ENCODE results near the gene SEC23B.
A peak's percentile ranks its signal among the peaks of the same experiment; 100 is the strongest.
"Not testable (repeated sequence)": the region's sequence is repeated elsewhere in the genome, so short reads cannot be mapped to it uniquely, and the experiment has no call there.

Gene SEC23B

GRCh38 chr20:18507218-18508191, at the start of gene SEC23B:
Gene SEC23B (plus strand): TSS chr20:18507940. CDS start chr20:18510836, 2,896 bp downstream.
- peak; percentile 97 to 98 for DNase-seq (ENCODE audit: low read depth in 2 of 2, low spot score in 1 of 2)

- DNase-seq (ENCODE audit: low read depth in 2 of 2, low spot score in 1 of 2), result no peak
Observed at GRCh38 chr20:18465536-18466200, 42.1 kb upstream of the SEC23B start.

- DNase-seq (ENCODE audit: low read depth in 2 of 2, low spot score in 1 of 2), result no peak
Observed at GRCh38 chr20:18466574-18466893, 41.2 kb upstream of the SEC23B start.

GRCh38 chr20:18466894-18467730, 40.6 kb upstream of the SEC23B start, which contains the start of the genes DZANK1 and POLR3F:
Gene DZANK1 (minus strand): TSS chr20:18467030. CDS start chr20:18465358, 1,672 bp downstream.
Gene POLR3F (plus strand): TSS chr20:18467390. CDS start chr20:18467507, 117 bp downstream.
- peak; percentile 81 to 85 for DNase-seq (ENCODE audit: low read depth in 2 of 2, low spot score in 1 of 2)

- no peak for DNase-seq (ENCODE audit: low read depth in 2 of 2, low spot score in 1 of 2)
Observed at GRCh38 chr20:18477218-18477617, 30.5 kb upstream of the SEC23B start.

- DNase-seq (ENCODE audit: low read depth in 2 of 2, low spot score in 1 of 2), result no peak
Observed at GRCh38 chr20:18477821-18478220, 29.9 kb upstream of the SEC23B start.

- DNase-seq (ENCODE audit: low read depth in 2 of 2, low spot score in 1 of 2), result no peak
Observed at GRCh38 chr20:18481596-18481995, 26.1 kb upstream of the SEC23B start.

GRCh38 chr20:18488301-18488700, 19.4 kb upstream of the SEC23B start:
- no peak for DNase-seq (ENCODE audit: low read depth in 2 of 2, low spot score in 1 of 2)

- DNase-seq (ENCODE audit: low read depth in 2 of 2, low spot score in 1 of 2), result no peak
Observed at GRCh38 chr20:18496042-18496441, 11.7 kb upstream of the SEC23B start.

- peak; percentile 38 to 40 for DNase-seq (ENCODE audit: low read depth in 2 of 2, low spot score in 1 of 2)
Observed at GRCh38 chr20:18496740-18497592, 10.8 kb upstream of the SEC23B start, which contains the start of gene RBBP9. Gene RBBP9 (minus strand): TSS chr20:18497225. CDS start chr20:18497167, 58 bp downstream.

GRCh38 chr20:18497603-18498002, 10.1 kb upstream of the SEC23B start:
- DNase-seq (ENCODE audit: low read depth in 2 of 2, low spot score in 1 of 2), result no peak

GRCh38 chr20:18501672-18502071, 6.1 kb upstream of the SEC23B start:
- DNase-seq (ENCODE audit: low read depth in 2 of 2, low spot score in 1 of 2), result not testable (repeated sequence)

GRCh38 chr20:18504479-18505060, 3.2 kb upstream of the SEC23B start:
- DNase-seq (ENCODE audit: low read depth in 2 of 2, low spot score in 1 of 2), result no peak

- DNase-seq (ENCODE audit: low read depth in 2 of 2, low spot score in 1 of 2), result no peak
Observed at GRCh38 chr20:18506744-18507143, 996 bp upstream of the SEC23B start.

GRCh38 chr20:18511571-18511970, 3.8 kb downstream of the SEC23B start:
- no peak for DNase-seq (ENCODE audit: low read depth in 2 of 2, low spot score in 1 of 2)

- DNase-seq (ENCODE audit: low read depth in 2 of 2, low spot score in 1 of 2), result no peak
Observed at GRCh38 chr20:18513208-18513607, 5.5 kb downstream of the SEC23B start.

- DNase-seq (ENCODE audit: low read depth in 2 of 2, low spot score in 1 of 2), result no peak
Observed at GRCh38 chr20:18514127-18514526, 6.4 kb downstream of the SEC23B start.

GRCh38 chr20:18515973-18516372, 8.2 kb downstream of the SEC23B start:
- DNase-seq (ENCODE audit: low read depth in 2 of 2, low spot score in 1 of 2), result no peak

- not testable (repeated sequence) for DNase-seq (ENCODE audit: low read depth in 2 of 2, low spot score in 1 of 2)
Observed at GRCh38 chr20:18522066-18522465, 14.3 kb downstream of the SEC23B start.

GRCh38 chr20:18523066-18523465, 15.3 kb downstream of the SEC23B start:
- DNase-seq (ENCODE audit: low read depth in 2 of 2, low spot score in 1 of 2), result no peak
